Measurements from ENCODE around the gene BTAF1. TPM values are rescaled to one million over a fixed set of nuclear protein-coding genes. Genes with fewer than 3 reads are reported as not detected.
A peak's percentile ranks its signal among the peaks of the same experiment; 100 is the strongest.

The BTAF1 gene
- total and polyA plus RNA-seq, 10 of the 15 experiments (the other 5 are each of a cell fraction or from before 2014, with no cell fraction given), result 11.8 to 157 (median 55.5) TPM

DNA sequence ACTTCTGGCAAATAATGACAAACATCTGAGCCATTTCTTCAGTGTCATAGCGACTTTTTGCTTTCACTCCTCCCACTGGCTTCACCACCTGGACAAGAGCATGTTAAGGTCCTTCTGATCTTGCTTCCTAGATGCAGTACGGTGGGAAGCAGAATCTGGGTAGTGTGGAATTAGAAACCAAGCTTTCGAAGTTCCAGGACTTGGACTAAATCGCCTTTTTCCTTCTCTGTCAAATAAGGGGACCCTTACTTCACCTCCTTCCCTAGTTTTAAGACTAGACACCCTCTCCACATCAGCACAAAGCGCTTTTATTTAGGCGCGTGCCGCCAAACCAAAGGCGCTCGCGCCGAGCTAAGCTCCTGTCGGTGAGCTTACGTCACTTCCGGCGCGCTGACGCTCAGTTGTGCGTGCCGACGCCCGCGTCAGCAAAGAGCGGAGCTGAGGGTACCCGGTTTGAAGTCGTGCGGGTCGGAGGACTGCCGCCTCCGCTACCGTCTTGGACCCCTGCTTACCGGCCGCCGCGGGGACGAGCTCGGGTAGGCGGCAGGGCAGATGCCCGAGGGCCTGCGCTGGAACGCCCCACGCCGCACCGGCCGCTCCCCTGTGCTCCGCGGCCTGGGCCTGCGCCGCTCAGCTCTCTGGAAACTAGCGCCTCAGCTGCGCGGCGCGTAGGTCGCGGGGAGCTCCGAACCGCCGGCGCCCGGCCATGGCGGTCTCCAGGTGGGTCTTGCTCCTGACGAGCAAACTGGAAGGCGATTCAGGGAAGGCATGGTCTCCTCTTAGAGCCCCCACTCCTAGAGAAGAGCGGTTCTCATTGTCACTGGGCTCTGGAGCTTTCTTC lies at the start of gene BTAF1 (continued):
- TF ChIP-seq, protein P1, sequence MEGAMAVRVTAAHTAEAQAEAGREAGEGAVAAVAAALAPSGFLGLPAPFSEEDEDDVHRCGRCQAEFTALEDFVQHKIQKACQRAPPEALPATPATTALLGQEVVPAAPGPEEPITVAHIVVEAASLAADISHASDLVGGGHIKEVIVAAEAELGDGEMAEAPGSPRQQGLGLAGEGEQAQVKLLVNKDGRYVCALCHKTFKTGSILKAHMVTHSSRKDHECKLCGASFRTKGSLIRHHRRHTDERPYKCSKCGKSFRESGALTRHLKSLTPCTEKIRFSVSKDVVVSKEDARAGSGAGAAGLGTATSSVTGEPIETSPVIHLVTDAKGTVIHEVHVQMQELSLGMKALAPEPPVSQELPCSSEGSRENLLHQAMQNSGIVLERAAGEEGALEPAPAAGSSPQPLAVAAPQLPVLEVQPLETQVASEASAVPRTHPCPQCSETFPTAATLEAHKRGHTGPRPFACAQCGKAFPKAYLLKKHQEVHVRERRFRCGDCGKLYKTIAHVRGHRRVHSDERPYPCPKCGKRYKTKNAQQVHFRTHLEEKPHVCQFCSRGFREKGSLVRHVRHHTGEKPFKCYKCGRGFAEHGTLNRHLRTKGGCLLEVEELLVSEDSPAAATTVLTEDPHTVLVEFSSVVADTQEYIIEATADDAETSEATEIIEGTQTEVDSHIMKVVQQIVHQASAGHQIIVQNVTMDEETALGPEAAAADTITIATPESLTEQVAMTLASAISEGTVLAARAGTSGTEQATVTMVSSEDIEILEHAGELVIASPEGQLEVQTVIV (IDR thresholded peaks at IDR 0.05; ENCODE audit: borderline replicate concordance, partially characterized antibody), result no peak
- TF ChIP-seq IKZF2 (IDR thresholded peaks at IDR 0.05) (peak in 1 of 2 experiments; percentile 38; a peak in 2 of 4 replicates), HDAC2 (IDR thresholded peaks at IDR 0.05) (no peak), TBL1XR1 (IDR thresholded peaks at IDR 0.05; ENCODE audit: low read depth, low read length) (no peak; the same call in 1 of the 2 replicates), RAD21 (IDR thresholded peaks at IDR 0.05; ENCODE audit: insufficient read depth, low read depth, low read length) (no peak), NFIC (IDR thresholded peaks at IDR 0.05; ENCODE audit: low read depth, low read length) (peak; percentile 51; the same call in 1 of the 2 replicates), KDM1A (IDR thresholded peaks at IDR 0.05; ENCODE audit: borderline replicate concordance) (no peak), HCFC1 (IDR thresholded peaks at IDR 0.05; ENCODE audit: low read length) (no peak), BACH1 (IDR thresholded peaks at IDR 0.05; ENCODE audit: borderline replicate concordance) (peak; percentile 57; the same call in 1 of the 2 replicates), CHD1 (IDR thresholded peaks at IDR 0.05; ENCODE audit: low read depth, low read length) (no peak), HDGF (IDR thresholded peaks at IDR 0.05) (no peak), HDAC6 (IDR thresholded peaks at IDR 0.05; ENCODE audit: unreplicated experiment) (peak; percentile 40), ZNF207 (IDR thresholded peaks at IDR 0.05; ENCODE audit: borderline replicate concordance) (0 out of 2 replicates have a peak, but pooled peaks have one; percentile 29), CEBPB (IDR thresholded peaks at IDR 0.05; ENCODE audit: borderline replicate concordance in 1 of 2, low read depth in 2 of 2, low read length in 2 of 2) (no peak), NRF1 (conservative IDR thresholded peaks at IDR 0.05; ENCODE audit: low read depth, low read length) (no peak)
- TF ChIP-seq, protein P2, sequence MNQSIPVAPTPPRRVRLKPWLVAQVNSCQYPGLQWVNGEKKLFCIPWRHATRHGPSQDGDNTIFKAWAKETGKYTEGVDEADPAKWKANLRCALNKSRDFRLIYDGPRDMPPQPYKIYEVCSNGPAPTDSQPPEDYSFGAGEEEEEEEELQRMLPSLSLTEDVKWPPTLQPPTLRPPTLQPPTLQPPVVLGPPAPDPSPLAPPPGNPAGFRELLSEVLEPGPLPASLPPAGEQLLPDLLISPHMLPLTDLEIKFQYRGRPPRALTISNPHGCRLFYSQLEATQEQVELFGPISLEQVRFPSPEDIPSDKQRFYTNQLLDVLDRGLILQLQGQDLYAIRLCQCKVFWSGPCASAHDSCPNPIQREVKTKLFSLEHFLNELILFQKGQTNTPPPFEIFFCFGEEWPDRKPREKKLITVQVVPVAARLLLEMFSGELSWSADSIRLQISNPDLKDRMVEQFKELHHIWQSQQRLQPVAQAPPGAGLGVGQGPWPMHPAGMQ (IDR thresholded peaks at IDR 0.05; ENCODE audit: borderline replicate concordance), result no peak
- TF ChIP-seq, protein P3, sequence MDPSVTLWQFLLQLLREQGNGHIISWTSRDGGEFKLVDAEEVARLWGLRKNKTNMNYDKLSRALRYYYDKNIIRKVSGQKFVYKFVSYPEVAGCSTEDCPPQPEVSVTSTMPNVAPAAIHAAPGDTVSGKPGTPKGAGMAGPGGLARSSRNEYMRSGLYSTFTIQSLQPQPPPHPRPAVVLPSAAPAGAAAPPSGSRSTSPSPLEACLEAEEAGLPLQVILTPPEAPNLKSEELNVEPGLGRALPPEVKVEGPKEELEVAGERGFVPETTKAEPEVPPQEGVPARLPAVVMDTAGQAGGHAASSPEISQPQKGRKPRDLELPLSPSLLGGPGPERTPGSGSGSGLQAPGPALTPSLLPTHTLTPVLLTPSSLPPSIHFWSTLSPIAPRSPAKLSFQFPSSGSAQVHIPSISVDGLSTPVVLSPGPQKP (IDR thresholded peaks at IDR 0.05; ENCODE audit: low read depth, low read length), result peak; percentile 99
- TF ChIP-seq, protein P4, sequence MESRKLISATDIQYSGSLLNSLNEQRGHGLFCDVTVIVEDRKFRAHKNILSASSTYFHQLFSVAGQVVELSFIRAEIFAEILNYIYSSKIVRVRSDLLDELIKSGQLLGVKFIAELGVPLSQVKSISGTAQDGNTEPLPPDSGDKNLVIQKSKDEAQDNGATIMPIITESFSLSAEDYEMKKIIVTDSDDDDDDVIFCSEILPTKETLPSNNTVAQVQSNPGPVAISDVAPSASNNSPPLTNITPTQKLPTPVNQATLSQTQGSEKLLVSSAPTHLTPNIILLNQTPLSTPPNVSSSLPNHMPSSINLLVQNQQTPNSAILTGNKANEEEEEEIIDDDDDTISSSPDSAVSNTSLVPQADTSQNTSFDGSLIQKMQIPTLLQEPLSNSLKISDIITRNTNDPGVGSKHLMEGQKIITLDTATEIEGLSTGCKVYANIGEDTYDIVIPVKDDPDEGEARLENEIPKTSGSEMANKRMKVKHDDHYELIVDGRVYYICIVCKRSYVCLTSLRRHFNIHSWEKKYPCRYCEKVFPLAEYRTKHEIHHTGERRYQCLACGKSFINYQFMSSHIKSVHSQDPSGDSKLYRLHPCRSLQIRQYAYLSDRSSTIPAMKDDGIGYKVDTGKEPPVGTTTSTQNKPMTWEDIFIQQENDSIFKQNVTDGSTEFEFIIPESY (IDR thresholded peaks at IDR 0.05), result no peak

Measured in GM12878 (cell line).